NCI-H2227 (cell line): ENCODE measurements around the gene COL18A1.

Experiments used
- DNase-seq: peaks from one replicate; lab custom pipeline; 2025; ENCODE audit not compliant: unreplicated experiment; lab: John Stamatoyannopoulos, UW

COL18A1 gene

DNA sequence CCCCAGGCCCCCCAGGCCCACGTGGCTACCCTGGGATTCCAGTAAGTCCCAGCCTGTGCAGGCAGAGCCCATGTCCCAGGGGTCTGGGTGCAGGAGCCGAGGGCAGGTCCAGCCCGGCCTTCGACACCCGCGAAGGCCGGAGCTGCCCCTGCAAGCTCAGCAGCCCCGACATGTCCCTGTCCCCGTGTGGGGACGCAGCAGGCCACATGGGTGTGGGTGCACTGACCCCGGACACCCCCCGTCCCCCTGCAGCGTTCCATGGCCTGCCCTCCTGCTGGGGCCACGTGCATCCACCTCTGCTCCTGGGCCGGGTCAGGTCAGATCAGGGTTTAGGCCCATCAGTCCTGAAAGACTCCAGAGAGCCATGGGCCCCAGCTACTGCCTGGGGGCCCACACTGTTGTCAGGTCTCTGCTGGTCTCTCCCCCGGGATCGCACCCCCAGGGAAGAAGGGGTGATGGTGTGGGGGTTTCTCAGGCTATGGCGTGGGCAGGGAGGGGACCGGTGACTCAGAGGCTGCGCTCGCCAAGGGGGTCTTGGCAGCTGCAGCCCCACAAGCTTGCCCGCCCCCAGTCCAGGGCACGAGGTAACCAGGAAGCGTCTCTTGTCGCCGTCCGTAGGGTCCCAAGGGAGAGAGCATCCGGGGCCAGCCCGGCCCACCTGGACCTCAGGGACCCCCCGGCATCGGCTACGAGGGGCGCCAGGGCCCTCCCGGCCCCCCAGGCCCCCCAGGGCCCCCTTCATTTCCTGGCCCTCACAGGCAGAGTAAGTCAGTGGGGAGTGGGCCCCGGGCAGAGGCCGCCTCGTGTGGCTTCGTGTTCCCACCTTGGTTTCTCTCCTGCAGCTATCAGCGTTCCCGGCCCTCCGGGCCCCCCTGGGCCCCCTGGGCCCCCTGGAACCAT is 99.8 kb downstream of the COL18A1 start:
- DNase-seq: no peak

DNA sequence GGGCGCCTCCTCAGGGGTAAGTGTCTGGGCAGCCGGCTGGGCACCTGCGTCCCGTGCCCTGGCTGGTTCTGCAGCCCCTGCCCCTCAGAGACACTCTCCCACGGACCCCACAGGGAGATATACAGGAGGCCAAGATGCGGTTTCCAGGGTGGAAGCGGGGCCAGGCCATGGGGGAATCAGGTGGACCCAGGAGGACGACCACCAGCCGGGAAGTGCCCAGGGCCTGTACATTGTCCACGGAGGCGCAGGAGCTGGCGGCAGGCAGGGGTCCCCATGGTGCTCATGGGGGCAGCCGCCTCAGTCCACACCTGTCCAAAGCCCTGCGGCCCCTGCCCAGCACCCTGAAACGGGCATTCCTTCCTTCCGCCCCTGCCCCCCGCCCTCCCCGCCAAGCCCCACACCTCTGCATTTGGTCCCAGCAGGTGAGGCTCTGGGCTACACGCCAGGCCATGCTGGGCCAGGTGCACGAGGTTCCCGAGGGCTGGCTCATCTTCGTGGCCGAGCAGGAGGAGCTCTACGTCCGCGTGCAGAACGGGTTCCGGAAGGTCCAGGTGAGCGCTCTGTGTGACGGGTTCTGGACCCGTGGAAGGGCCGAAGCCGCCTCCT is 100.6 kb downstream of the COL18A1 start:
- DNase-seq: no peak

DNA sequence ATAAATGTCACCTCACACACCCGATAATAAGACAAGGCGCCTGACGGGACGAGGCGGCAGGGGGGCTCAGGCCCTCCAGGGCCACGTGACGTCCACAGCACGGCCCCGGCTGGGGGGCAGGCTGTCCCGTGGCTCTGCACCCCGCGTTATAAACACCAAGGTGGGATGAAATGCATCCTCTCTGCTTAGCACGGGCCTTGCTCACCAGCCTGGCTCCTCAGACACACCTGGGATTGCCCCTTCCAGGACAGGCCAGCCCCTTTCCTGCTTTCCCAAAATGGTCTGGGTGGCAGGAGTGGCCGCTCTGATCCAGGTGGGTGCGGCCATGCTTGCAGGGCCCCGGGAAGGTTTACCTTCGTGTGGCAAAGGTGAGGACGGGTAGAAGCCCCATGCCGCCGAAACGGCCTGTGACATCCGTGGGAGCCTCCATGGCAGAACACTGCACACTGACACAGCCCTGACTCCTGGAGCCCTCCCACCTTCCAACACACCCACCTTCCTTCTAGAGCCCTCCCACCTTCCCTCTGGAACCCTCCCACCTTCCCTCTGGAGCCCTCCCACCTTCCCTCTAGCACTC is 101.4 kb downstream of the COL18A1 start:
- no peak for DNase-seq

DNA sequence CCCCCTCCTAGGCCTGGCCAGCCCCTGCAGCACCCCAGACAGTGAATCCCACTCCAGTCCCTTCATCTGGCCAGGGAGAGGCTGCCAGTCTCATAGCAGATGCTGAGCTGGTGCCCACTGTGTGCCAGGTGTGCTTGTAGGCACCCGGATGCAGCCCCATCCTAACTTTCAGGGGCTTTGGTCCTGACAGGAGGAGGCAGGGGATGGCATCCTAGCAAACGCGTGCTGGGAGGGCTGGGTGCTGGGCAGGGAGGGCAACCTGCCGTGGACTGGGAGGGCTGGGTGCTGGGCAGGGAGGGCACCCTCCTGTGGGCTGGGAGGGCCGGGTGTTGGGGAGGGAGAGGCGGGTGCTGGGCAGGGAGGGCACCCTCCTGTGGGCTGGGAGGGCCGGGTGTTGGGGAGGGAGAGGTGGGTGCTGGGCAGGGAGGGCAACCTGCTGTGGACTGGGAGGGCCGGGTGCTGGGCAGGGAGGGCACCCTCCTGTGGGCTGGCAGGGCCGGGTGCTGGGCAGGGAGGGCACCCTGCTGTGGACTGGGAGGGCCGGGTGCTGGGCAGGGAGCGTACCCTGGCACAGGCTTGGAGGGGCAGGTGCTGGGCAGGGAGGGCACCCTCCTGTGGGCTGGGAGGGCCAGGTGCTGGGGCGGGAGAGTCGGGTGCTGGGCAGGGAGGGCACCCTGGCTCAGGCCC is 102.0 kb downstream of the COL18A1 start:
- DNase-seq: no peak

DNA sequence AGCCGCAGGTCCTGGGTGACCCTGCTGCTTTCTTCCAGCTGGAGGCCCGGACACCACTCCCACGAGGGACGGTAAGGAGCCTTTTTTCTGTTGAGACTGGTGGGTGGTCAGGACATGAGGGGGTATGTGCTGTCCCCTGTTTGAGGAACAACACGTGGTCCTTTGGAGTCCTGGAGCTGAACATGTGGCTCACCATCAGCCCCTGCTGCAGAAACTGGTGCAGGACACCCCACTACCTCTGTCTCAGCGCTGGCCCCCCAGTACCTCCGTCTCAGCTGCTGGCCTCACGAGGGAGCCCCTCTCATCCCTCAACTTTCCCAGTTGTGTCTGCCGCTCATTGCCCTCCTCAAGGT is 102.5 kb downstream of the COL18A1 start:
- no peak for DNase-seq

DNA sequence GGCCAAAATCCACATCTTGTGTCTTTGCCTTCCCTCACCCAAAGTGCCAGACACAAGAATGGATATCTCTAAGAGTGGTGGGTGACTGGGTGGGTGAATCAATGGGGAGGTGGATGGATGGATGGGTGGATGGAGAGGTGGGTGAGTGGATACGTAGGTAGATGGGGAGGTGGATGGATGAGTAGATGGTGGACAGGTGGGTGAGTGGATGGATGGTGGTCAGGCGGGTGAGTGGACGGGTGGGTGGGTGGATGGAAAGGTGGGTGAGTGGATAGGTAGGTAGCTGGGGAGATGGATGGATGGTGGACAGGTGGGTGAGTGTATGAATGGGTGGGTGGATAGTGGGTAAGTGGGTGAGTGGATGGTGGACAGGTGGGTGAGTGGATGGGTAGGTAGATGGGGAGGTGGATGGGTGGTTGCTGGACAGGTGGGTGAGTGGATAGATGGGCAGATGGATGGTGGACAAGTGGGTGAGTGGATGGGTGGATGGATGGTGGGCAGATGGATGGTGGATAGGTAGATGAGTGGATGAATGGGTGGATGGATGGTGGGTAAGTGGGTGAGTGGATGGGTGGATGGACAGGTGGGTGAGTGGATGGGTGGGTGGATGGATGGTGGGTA is 103.0 kb downstream of the COL18A1 start:
- DNase-seq: no peak

DNA sequence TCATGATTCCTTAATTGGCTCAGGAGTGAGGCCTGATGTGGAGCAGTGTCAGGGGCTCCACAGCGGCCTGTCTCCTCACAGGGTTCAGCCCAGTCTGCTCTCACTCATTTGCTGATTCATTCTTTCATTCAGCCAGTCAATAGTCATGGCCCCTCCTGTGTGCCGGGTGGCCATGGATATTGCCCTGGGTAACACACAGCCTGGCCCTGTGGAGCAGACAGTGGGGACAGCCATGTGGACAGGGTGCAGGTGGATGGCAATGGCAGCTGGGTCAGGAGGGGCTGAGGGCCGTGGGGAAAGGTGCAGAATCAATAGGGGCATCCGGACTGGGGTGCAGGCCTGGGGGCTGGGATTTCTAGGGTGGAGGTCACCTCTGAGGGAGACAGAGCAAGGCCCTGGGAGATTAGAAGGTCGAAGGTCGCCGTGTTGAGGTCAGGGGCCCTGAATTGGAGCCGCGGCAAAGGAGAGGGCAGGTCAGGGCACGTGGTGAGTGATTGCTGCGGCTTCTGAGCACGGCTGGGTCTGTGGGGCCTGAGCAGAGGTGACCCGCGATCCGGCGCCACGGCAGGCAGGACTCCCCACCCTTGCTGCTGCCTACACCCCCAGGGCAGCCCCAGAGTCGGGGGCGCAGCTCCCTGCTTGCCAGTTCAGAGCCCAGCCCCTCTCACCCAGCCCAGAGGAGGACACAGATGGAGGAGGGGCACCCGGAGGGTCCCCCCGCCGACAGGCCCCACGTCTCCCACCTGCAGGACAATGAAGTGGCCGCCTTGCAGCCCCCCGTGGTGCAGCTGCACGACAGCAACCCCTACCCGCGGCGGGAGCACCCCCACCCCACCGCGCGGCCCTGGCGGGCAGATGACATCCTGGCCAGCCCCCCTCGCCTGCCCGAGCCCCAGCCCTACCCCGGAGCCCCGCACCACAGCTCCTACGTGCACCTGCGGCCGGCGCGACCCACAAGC is 103.9 kb downstream of the COL18A1 start:
- no peak for DNase-seq

DNA sequence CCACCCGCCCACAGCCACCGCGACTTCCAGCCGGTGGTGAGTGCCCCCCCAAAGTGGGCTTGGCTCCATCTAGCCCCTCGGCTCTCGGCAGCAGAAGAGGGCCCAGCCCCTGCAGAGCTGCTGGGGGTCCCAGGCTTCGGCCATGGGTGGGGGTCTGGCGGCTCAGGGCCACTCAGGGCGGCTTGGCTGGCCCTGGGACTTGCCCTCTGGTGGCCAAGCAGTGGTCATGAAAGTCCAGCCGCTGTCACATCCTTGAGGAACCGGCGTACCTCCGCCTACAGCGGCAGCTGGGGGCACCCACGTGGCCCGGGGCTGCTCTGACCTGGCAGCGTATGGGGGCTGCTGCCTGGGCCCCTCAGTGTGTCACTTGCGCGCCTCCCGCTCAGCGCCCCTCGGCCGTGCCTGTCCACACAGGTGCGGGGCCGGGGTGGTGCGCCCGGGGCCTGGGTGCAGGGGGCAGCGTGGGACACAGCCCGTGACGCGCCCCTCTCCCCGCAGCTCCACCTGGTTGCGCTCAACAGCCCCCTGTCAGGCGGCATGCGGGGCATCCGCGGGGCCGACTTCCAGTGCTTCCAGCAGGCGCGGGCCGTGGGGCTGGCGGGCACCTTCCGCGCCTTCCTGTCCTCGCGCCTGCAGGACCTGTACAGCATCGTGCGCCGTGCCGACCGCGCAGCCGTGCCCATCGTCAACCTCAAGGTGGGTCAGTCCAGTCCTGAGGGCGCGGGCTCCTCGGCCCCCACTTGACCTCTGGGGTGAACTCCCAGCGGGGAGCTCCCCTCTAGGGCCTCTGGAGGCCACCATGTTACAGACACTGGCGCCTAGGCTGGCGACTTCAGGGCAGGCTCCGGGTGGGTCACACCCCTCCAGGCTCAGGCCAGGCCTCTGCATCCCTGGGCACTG is 104.9 kb downstream of the COL18A1 start:
- DNase-seq: no peak

DNA sequence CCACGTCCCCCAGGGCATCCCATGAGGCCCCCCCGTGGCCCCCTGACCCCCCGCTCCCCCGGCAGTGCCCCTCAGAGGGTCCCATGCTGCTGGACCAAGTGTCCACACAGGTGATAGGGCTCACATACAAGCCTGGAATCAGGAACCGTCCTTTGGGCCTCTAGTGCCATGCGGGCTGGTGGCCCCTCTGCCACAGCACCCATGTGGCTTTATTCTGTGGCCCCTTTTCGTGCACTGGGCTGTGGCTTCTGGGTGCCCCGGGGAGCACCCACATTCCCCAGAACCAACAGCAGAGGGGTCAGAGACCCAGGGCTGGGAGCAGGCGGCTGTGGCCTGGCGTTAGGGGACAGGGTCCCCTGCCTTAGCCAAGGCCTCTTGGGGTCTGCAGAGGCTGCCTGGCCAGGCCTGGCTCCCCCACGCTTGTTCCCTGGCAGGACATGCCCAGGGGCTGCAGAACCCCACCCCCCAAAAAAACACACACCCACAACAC is 105.5 kb downstream of the COL18A1 start:
- no peak for DNase-seq

DNA sequence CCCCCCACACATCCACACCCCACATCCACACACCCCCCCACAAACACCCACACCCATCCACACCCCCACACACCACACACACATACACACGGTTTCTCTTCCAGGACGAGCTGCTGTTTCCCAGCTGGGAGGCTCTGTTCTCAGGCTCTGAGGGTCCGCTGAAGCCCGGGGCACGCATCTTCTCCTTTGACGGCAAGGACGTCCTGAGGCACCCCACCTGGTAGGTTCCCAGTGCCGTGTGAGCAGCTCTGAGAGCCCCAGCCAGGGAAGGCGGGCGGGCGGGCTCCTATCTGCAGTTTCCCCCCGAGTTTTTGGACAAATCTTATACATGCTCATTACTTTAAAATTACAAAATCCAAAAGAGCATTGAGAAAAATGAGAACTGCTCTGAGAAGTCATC is 106.0 kb downstream of the COL18A1 start:
- no peak for DNase-seq

DNA sequence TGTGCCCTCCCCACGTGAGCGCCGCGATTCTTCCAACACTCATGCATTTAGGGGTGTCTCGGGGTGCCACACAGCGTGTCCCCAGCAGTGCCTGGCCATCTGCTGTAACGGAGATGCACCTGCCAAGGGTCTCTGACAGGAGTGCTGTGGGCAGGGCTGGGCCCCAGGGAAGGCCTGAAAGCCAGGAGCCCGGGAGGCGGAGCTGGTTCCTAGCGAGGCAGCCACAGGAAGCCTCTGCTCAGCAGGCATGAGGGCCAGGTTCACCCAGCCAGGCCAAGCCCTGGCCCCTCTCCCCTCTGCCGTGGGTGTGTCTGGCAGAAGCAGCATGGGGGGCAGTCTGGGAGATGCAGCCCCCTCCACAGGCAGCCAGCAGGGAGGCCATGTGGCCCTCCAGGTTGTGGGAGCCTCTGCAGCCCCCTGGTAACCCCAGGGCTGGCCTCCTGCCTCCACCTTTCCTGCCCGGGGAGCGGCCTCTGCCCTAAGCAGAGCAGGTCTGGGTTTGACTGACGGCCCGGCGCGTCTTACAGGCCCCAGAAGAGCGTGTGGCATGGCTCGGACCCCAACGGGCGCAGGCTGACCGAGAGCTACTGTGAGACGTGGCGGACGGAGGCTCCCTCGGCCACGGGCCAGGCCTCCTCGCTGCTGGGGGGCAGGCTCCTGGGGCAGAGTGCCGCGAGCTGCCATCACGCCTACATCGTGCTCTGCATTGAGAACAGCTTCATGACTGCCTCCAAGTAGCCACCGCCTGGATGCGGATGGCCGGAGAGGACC is 106.9 kb downstream of the COL18A1 start:
- no peak for DNase-seq

DNA sequence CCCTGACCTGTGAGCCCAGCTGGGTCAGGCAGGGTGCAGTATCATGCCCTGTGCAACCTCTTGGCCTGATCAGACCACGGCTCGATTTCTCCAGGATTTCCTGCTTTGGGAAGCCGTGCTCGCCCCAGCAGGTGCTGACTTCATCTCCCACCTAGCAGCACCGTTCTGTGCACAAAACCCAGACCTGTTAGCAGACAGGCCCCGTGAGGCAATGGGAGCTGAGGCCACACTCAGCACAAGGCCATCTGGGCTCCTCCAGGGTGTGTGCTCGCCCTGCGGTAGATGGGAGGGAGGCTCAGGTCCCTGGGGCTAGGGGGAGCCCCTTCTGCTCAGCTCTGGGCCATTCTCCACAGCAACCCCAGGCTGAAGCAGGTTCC is 107.6 kb downstream of the COL18A1 start:
- no peak for DNase-seq

DNA sequence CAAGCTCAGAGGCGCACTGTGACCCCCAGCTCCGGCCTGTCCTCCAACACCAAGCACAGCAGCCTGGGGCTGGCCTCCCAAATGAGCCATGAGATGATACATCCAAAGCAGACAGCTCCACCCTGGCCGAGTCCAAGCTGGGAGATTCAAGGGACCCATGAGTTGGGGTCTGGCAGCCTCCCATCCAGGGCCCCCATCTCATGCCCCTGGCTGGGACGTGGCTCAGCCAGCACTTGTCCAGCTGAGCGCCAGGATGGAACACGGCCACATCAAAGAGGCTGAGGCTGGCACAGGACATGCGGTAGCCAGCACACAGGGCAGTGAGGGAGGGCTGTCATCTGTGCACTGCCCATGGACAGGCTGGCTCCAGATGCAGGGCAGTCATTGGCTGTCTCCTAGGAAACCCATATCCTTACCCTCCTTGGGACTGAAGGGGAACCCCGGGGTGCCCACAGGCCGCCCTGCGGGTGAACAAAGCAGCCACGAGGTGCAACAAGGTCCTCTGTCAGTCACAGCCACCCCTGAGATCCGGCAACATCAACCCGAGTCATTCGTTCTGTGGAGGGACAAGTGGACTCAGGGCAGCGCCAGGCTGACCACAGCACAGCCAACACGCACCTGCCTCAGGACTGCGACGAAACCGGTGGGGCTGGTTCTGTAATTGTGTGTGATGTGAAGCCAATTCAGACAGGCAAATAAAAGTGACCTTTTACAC is 108.2 kb downstream of the COL18A1 start:
- no peak for DNase-seq

DNA sequence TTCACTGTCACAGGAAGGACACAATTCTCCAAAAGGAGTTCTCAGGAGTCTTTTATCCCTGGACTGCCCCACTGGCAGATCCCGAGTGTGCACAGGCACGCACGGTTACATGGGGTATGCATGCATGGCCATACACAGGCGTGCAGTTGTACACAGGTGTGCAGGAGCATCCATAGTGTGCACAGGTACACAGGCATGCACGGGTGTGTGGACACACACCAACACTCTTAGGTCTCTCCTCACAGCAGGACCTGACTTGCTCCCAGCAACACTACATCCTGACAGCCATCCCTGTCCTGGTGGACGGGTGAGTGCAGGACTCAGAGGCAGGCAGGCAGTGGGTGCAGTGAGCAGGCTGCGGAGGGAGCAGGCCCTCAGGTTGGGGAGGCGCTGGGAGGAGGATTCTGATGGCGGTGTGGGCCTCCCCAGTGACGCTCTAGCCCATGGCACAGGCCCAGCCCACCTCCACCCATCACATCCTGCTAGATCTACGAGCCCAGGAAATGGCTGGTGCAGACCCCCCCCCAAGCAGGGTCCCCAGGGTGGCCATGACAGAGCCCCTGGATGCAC is 108.9 kb downstream of the COL18A1 start:
- DNase-seq: no peak

DNA sequence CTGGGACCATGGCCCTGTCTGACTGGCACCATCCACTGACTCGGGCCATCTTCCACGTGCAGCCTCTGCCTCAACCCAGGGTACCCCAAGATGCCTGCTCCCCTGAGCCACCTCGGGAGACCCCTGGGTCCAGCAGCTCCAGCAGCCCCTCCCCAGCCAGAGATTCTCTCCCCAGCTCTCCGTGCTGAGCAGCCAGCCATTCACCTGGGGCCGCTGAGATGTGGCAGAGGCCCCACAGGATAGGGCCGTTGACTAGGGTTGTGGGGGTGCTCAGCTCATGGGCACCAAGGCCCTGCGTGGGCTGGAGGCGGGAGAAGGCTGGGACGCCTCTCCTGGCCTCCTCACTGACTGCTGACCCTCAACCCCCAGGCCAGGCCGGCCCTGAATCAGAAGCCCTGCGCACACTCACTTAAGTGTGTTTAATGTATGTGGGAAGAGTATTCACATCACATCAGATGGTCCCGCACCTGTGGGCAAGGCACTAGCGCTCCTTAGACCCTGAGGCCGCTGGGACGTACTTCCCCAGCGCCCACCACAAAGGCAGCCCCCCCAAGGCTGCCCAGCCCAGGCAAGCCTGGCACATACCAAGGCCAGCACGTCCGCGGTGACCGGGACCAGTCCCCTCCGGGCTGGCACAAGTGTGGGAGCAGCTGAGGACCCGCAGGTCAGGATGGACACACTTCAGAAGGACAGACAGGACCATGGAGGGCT is 109.5 kb downstream of the COL18A1 start:
- no peak for DNase-seq

DNA sequence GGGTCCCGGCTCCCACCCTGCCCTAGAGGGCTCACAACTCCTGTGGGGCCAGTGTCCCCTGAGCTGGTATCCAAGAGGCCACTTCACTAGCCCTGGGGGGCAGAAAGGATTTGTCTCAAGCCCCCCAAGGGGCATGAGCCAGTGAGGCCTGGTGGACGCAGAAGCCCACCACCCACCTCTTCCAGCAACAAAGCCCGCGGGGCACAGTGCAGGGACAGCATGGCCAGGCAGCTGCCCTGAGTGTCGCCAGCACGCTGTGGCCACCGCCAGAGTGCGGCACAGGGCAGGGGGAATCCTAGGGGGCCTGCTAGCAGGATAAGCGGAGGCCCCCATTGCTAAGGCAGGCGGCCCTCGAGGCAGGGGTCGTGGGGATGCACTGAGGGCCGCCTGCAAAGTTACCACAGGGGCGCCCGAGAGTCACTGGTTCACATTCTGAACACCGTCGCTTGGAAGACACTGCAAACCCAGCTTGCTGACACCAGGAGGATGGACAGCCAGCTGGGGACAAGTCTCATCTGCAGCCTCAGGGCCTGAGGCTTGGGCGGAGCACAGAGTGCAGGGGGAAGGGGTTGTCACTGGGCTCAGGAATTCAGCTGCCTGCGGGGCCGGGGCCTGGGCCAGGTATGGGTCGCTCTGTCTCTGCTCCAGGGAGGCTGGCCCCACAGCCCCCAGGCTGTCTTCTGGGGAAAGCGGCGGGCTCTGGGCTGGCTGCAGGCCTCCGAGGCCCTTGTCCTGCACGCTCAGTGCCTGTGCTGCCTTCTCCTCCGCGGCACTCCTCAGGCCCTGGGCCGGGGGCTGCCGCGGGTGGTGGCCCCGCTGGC is 110.5 kb downstream of the COL18A1 start:
- DNase-seq: no peak
